K562 (cell line): ENCODE data around the gene DNASE2. TPM values are rescaled to one million over a fixed set of nuclear protein-coding genes. Genes with fewer than 3 reads are reported as not detected.

Experiments used
- CEBPB ChIP-seq: fragments of 450-650 bp; IDR thresholded peaks from 2 replicates; pipeline ENCODE4 v1.6.1; 2016; ENCODE audit warnings: missing genetic modification characterization, missing compliant biosample characterization
- FOXM1 ChIP-seq, 2 experiments: fragments of 450-650 bp in 1 of 2; sonication (generic) in 1 of 2; formaldehyde crosslinking in 1 of 2; IDR thresholded peaks; 2 replicates each; pipeline versions ENCODE4 v1.6.1 to v1.9.0; 2017 to 2022; ENCODE audit warnings: low read depth in 2 of 2, mild to moderate bottlenecking in 2 of 2, missing genetic modification reagents in 1 of 2, moderate library complexity in 1 of 2
- IFI16 ChIP-seq: fragments of 250-450 bp; sonication (Bioruptor Pico); IDR thresholded peaks from 2 replicates; pipeline ENCODE4 v2.1.2; 2022; ENCODE audit warnings: mild to moderate bottlenecking, inconsistent platforms
- KLF1 ChIP-seq: fragments of 450-650 bp; IDR thresholded peaks from 2 replicates; pipeline ENCODE4 v1.6.1; 2016; ENCODE audit warnings: missing genetic modification characterization, missing compliant biosample characterization
- MEIS2 ChIP-seq: fragments of 450-650 bp; IDR thresholded peaks from 2 replicates; pipeline ENCODE4 v1.6.1; 2014; ENCODE audit warnings: mild to moderate bottlenecking; ENCODE audit not compliant: partially characterized antibody
- NCOA1 ChIP-seq: fragments of 450-650 bp; IDR thresholded peaks from 2 replicates; pipeline ENCODE4 v1.6.1; 2016; ENCODE audit warnings: low read depth
- NR2F6 ChIP-seq: fragments of 450-650 bp; formaldehyde crosslinking; IDR thresholded peaks from 2 replicates; pipeline ENCODE4 v1.4.0; 2020; ENCODE audit warnings: mild to moderate bottlenecking
- PRPF4 ChIP-seq: fragments of 200-400 bp; formaldehyde crosslinking; IDR thresholded peaks from one replicate; pipeline ENCODE4 v1.6.1; 2017; ENCODE audit warnings: low read length, low read depth, mild to moderate bottlenecking; ENCODE audit not compliant: insufficient read depth, poor library complexity, severe bottlenecking
- RB1 ChIP-seq: fragments of 450-650 bp; IDR thresholded peaks from 2 replicates; pipeline ENCODE4 v1.6.1; 2017; ENCODE audit warnings: low read depth, mild to moderate bottlenecking
- RBM15 ChIP-seq: fragments of 200-400 bp; formaldehyde crosslinking; IDR thresholded peaks from 2 replicates; pipeline ENCODE4 v1.6.1; 2018; ENCODE audit warnings: mild to moderate bottlenecking, low read length, moderate library complexity; ENCODE audit not compliant: insufficient read depth
- RBM17 ChIP-seq: fragments of 200-400 bp; formaldehyde crosslinking; IDR thresholded peaks from 2 replicates; pipeline ENCODE4 v1.6.1; 2017; ENCODE audit warnings: low read depth, mild to moderate bottlenecking, low read length, borderline replicate concordance
- RBM39 ChIP-seq: fragments of 200-400 bp; formaldehyde crosslinking; optimal IDR thresholded peaks from 2 replicates; pipeline ENCODE3; 2018; ENCODE audit warnings: low read depth, low read length
- SAP30 ChIP-seq: fragments of 200-600 bp; sonication (generic); IDR thresholded peaks from 2 replicates; pipeline ENCODE4 v1.6.1; 2012; ENCODE audit warnings: borderline replicate concordance, low read depth, mild to moderate bottlenecking, moderate library complexity, low read length, control low read depth, inconsistent platforms; ENCODE audit not compliant: insufficient read depth, poor library complexity, severe bottlenecking
- SIN3B ChIP-seq: fragments of 450-650 bp; IDR thresholded peaks from 2 replicates; pipeline ENCODE4 v1.6.1; 2017; ENCODE audit warnings: low read depth, mild to moderate bottlenecking, moderate library complexity
- SNIP1 ChIP-seq: fragments of 450-650 bp; IDR thresholded peaks from 2 replicates; pipeline ENCODE4 v1.7.1; 2017; ENCODE audit warnings: low read depth, mild to moderate bottlenecking
- TEAD1 ChIP-seq, 2 experiments: fragments of 450-650 bp in 1 of 2; sonication (generic) in 1 of 2; formaldehyde crosslinking; IDR thresholded peaks; 2 replicates each; pipeline versions ENCODE4 v1.4.0 to v1.8.0; 2020 to 2022; ENCODE audit warnings: mild to moderate bottlenecking in 2 of 2, missing genetic modification reagents in 1 of 2
- YY1 ChIP-seq, 3 experiments: IDR thresholded peaks; 2 replicates each; pipeline ENCODE4 v1.6.1; 2011; ENCODE audit warnings: low read length in 2 of 3, mild to moderate bottlenecking in 2 of 3, moderate library complexity in 2 of 3, borderline replicate concordance in 1 of 3, control low read depth in 1 of 3, low read depth in 1 of 3; ENCODE audit not compliant: insufficient read depth in 3 of 3, insufficient replicate concordance in 2 of 3, control insufficient read depth in 1 of 3, insufficient read length in 1 of 3; ENCODE audit errors: extremely low read depth in 1 of 3
- ZBTB7A ChIP-seq: IDR thresholded peaks from 2 replicates; pipeline ENCODE4 v1.6.1; 2011; ENCODE audit warnings: low read depth, mild to moderate bottlenecking, low read length, moderate library complexity, borderline replicate concordance; ENCODE audit not compliant: control insufficient read depth
- ZC3H4 ChIP-seq: sonication (generic); formaldehyde crosslinking; IDR thresholded peaks from 2 replicates; pipeline ENCODE4 v1.9.0; 2021; ENCODE audit warnings: missing genetic modification reagents, borderline replicate concordance
- ZFP36 ChIP-seq: fragments of 150-350 bp; IDR thresholded peaks from 2 replicates; pipeline ENCODE4 v1.6.1; 2018; ENCODE audit warnings: low read length, low read depth; ENCODE audit not compliant: partially characterized antibody
- ZNF384 ChIP-seq: IDR thresholded peaks from 2 replicates; pipeline ENCODE4 v1.6.1; 2012; ENCODE audit warnings: low read depth, low read length, improper control_type of control experiment
- polyA plus RNA-seq, 8 experiments: library from polyadenylated mRNA; depleted of rRNA in 4 of 8; stranded (reverse) in 5 of 8; unstranded in 3 of 8; fragments of >200 nt; fragmentation: Nextera tagmentation in 2 of 8; fragmentation: Illumina TruSeq in 1 of 8; extraction: Ambion mirVana in 2 of 8; extraction: Trizol in 1 of 8; gene quantifications; 2 replicates each; pipeline versions ENCODE4 v1.2.1 to v1.2.3, GENCODE V29; 2011 to 2014; ENCODE audit warnings: inconsistent platforms in 1 of 8, missing spikeins in 1 of 8
- total RNA-seq, 7 experiments: library from RNA; depleted of rRNA in 6 of 7; stranded (reverse); fragments of >200 nt in 6 of 7; fragmentation: Illumina TruSeq in 2 of 7; extraction: Trizol in 2 of 7; gene quantifications; 2 replicates each; pipeline versions ENCODE4 v1.2.1 to v1.2.3, GENCODE V29; 2011 to 2021; ENCODE audit warnings: low replicate concordance in 1 of 7
- TF ChIP-seq, protein P1 (sequence below): conservative IDR thresholded peaks from 2 replicates; pipeline ENCODE4 v1.6.1; 2011; ENCODE audit warnings: low read depth, mild to moderate bottlenecking, low read length; ENCODE audit not compliant: control insufficient read depth
- TF ChIP-seq, protein P2 (sequence below): sonication (generic); formaldehyde crosslinking; IDR thresholded peaks from 2 replicates; pipeline ENCODE4 v1.8.0; 2022; ENCODE audit warnings: mild to moderate bottlenecking, missing genetic modification reagents

DNASE2 gene
- total and polyA plus RNA-seq, 9 of the 15 experiments (the other 6 are each of a cell fraction or from before 2014, with no cell fraction given): 4.4 to 27.0 (median 20.2) TPM

DNA sequence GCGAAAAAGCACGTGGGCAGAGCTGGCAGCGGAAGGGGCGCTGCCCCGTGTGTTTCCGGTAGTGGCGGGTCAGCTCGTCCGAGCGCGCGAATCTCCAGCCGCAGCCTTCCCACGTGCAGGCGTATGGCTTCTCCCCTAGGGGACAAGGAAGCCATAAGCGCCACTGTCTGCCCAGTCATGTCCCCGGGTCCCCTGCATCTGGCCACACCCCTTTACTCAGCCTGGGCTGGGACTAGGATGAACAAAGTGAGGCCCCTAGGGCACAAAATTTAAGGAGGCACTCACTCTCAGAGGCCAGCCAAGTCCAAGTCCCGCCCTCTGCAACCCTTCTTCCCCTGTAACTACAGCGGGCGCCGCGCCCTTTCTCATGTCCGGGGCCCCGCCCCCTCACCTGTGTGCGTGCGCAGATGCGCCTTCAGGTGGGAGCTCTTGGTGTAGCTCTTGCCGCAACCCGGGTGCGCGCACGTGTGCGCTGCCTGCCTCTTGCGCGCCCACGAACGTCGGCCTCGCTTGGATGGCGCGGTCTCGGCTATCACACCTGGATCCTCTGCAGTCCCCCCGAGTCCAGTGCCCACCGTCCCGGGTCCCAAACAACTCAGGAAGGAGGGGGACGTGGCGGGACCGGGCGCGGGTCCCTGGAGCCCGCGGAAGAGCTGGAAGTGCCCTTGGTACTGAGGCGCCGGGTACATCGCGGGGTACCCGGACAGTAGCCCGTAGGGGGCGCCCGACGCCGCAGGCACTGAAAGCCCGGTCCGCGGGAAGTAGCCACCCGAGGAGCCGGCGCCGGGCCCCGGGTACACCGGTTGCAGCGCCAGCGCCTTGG, 3.9 kb upstream of the DNASE2 start (continued):
- TF ChIP-seq SIN3B (0 out of 2 replicates have a peak, but pooled peaks have one; percentile 56), ZC3H4 (CRISPR knock-in tag) (0 out of 2 replicates have a peak, but pooled peaks have one; percentile 71), PRPF4 (peak; percentile 51), RBM15 (no peak), SAP30 (no peak), IFI16 (CRISPR knock-in tag) (no peak), YY1 (IDR thresholded peaks at IDR 0.05; ENCODE audit: borderline replicate concordance in 1 of 3, control insufficient read depth in 1 of 3, extremely low read depth in 1 of 3, insufficient read depth in 3 of 3, insufficient read length in 1 of 3, insufficient replicate concordance in 2 of 3, low read depth in 1 of 3, low read length in 2 of 3) (peak; percentile 33 to 86 (median 77)), TEAD1 (CRISPR knock-in tag; IDR thresholded peaks at IDR 0.05) (peak in 1 of 2 experiments; percentile 19; a peak in 1 of 4 replicates), NCOA1 (peak; percentile 37), SNIP1 (no peak), CEBPB (tag) (peak; percentile 75), ZNF384 (peak; percentile 8; the same call in 1 of the 2 replicates), NR2F6 (0 out of 2 replicates have a peak, but pooled peaks have one; percentile 4), ZFP36 (no peak), FOXM1 (IDR thresholded peaks at IDR 0.05; ENCODE audit: low read depth) (no peak), FOXM1 (CRISPR knock-in tag; IDR thresholded peaks at IDR 0.05; ENCODE audit: low read depth) (0 out of 2 replicates have a peak, but pooled peaks have one; percentile 65), MEIS2 (peak; percentile 50), ZBTB7A (peak; percentile 42; the same call in 1 of the 2 replicates), RB1 (peak; percentile 89), RBM17 (no peak), KLF1 (tag) (no peak), RBM39 (no peak)
- TF ChIP-seq, protein P1, sequence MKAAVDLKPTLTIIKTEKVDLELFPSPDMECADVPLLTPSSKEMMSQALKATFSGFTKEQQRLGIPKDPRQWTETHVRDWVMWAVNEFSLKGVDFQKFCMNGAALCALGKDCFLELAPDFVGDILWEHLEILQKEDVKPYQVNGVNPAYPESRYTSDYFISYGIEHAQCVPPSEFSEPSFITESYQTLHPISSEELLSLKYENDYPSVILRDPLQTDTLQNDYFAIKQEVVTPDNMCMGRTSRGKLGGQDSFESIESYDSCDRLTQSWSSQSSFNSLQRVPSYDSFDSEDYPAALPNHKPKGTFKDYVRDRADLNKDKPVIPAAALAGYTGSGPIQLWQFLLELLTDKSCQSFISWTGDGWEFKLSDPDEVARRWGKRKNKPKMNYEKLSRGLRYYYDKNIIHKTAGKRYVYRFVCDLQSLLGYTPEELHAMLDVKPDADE: peak; percentile 68; the same call in 1 of the 2 replicates
- TF ChIP-seq, protein P2, sequence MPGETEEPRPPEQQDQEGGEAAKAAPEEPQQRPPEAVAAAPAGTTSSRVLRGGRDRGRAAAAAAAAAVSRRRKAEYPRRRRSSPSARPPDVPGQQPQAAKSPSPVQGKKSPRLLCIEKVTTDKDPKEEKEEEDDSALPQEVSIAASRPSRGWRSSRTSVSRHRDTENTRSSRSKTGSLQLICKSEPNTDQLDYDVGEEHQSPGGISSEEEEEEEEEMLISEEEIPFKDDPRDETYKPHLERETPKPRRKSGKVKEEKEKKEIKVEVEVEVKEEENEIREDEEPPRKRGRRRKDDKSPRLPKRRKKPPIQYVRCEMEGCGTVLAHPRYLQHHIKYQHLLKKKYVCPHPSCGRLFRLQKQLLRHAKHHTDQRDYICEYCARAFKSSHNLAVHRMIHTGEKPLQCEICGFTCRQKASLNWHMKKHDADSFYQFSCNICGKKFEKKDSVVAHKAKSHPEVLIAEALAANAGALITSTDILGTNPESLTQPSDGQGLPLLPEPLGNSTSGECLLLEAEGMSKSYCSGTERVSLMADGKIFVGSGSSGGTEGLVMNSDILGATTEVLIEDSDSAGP (CRISPR knock-in tag): 0 out of 2 replicates have a peak, but pooled peaks have one; percentile 6
